ENCODE measurements around the gene BNIPL.
A peak's percentile ranks its signal among the peaks of the same experiment; 100 is the strongest.

Gene BNIPL, protein sequence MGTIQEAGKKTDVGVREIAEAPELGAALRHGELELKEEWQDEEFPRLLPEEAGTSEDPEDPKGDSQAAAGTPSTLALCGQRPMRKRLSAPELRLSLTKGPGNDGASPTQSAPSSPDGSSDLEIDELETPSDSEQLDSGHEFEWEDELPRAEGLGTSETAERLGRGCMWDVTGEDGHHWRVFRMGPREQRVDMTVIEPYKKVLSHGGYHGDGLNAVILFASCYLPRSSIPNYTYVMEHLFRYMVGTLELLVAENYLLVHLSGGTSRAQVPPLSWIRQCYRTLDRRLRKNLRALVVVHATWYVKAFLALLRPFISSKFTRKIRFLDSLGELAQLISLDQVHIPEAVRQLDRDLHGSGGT

GRCh38 chr1:151036356-151036755 is at the start of gene BNIPL:
TSS of gene BNIPL (plus strand) at chr1:151036586. CDS start at chr1:151036726, 140 bp downstream.
- peak within 1 kb of the TSS in 18 of 21 experiments; percentile 27 to 86 (median 64) for H3K27ac ChIP-seq

DNA sequence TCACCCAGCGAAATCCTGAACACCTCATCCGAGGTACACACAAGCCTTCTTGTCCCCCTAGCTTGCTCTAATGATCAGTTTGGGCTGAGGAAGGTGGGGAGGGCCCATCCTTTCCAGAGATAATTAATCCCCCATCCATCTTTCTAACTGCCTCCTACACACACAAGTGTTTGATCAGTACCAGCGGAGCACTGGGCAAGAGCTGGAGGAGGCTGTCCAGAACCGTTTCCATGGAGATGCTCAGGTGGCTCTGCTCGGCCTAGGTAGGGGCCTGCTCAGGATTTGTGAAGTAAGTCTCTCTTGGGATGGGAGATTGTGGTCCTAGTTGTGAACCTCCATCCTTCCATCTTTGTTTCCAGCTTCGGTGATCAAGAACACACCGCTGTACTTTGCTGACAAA is 48.5 kb upstream of the BNIPL start:
- no peak overlapping the region for H3K27ac ChIP-seq

More at GRCh38 chr1:151036356-151036755, at the start of gene BNIPL:
- peak within 1 kb of the TSS in 5 of 7 experiments; percentile 15 to 35 (median 21) for H3K4me3 ChIP-seq

GRCh38 chr1:150992626-150993025 is 43.8 kb upstream of the BNIPL start:
- Histone ChIP-seq H3K27ac (no peak overlapping the region), H3K4me3 (no peak overlapping the region)

More for the DNA sequence above, 48.5 kb upstream of the BNIPL start:
- no peak overlapping the region for H3K4me3 ChIP-seq

- Histone ChIP-seq H3K27ac (peak overlapping the region in 1 of 21 experiments; percentile 4), H3K4me3 (no peak overlapping the region)
These were observed 42.1 kb upstream of the BNIPL start for GRCh38 chr1:150994248-150994647.

DNA sequence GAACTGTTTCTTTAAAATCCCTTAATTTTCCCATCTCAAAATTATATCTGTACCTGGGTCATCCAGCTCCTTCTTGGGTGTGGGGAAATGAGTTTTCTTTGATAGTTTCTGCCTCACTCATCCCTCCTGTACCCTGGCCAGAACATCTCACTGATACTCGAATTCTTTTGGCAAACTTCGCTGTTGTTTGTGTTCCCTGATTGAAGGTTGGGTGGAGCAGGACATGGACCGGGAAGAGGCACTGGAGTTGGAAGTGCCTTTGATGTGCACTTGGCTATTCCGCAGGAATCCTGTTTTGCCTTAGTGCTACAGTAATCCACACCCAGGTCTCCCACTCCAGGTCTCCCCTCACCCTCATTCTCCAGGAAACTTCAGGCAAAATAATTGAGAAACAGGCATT is 40.9 kb upstream of the BNIPL start:
- no peak overlapping the region for H3K4me3 ChIP-seq
- peak overlapping the region in 8 of 21 experiments; percentile 0 to 53 (median 34) for H3K27ac ChIP-seq

DNA sequence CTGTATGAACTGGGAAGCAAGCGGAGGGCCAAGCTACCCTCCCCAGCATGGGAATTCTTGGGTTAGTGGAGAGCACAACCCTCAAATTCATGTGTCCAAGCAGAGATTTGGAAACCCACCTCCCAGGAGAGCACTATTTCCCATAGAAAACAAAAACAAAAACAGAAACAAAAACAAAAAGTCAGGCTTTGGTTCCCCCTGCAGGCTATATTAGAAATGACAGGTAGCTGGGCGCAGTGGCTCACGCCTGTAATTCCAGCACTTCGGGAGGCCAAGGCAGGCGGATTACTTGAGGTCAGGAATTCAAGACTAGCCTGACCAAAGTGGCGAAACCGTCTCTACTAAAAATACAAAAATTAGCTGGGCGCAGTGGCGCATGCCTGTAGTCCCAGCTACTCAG is 40.5 kb upstream of the BNIPL start:
- Histone ChIP-seq H3K4me3 (no peak overlapping the region), H3K27ac (peak overlapping the region in 7 of 21 experiments; percentile 0 to 53 (median 29))

- Histone ChIP-seq H3K4me3 (no peak overlapping the region), H3K27ac (no peak overlapping the region)
These were observed 39.1 kb upstream of the BNIPL start for GRCh38 chr1:150997126-150997872.

- H3K27ac ChIP-seq = no peak overlapping the region
- no peak overlapping the region for H3K4me3 ChIP-seq
These were observed 38.4 kb upstream of the BNIPL start for GRCh38 chr1:150997949-150998348.

DNA sequence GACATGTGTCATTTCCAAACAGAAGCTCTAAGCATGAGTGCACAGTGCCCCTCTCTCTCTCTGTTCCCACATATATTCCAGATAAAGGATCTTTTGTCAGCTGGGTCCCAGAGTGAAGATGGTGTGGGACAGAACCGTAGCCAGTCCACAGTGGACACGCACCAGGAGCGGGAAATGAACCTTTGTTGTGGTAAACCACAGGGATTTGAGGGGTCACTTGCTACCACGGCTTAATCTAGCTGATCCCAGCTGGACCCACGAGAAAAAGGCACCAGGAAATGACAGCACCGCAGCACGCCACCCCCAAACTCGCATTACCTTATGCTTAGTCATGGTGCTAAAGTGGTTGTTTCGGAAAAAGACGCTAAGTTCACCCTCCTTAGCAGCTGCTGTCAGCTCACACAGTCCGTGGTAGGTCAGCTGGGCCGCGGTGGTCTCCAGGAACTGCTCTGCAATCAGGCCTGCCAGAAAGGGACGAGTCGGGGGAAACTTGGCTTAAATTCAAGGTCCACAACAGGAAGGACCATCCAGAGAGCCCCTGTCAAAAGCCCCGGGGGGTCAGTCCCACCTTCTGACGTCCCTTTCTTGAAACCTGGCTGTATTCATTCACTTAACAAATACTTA is 37.2 kb upstream of the BNIPL start:
- Histone ChIP-seq H3K27ac (peak overlapping the region in 1 of 21 experiments; percentile 13), H3K4me3 (no peak overlapping the region)

- Histone ChIP-seq H3K4me3 (no peak overlapping the region), H3K27ac (no peak overlapping the region)
These were observed 36.5 kb upstream of the BNIPL start for GRCh38 chr1:150999926-151000325.

GRCh38 chr1:151000408-151000807 is 36.0 kb upstream of the BNIPL start:
- Histone ChIP-seq H3K4me3 (no peak overlapping the region), H3K27ac (no peak overlapping the region)

GRCh38 chr1:151001602-151002001 is 34.8 kb upstream of the BNIPL start:
- H3K4me3 ChIP-seq = no peak overlapping the region
- H3K27ac ChIP-seq = peak overlapping the region in 2 of 21 experiments; percentile 1 to 51

DNA sequence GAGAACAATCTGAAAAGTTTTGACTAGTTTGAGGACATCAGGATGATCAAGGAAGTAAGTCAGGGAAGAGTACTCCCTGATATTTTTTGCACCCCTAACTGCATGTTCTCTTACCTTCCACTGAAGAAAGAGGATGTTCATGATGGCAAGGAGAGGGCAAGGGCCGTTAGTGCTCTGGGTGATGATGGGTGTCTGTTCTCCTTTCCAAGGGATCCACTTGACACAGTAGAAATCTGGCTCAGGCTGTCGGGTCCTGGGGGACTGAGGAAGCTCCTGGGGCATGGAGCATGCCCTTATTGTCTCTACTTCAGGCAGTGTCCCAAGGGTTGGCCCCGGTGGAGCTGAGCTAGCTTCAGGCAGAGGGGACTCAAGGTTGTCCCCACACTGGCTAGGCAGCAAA is 34.3 kb upstream of the BNIPL start:
- no peak overlapping the region for H3K4me3 ChIP-seq
- H3K27ac ChIP-seq = peak overlapping the region in 10 of 21 experiments; percentile 1 to 62 (median 32)

DNA sequence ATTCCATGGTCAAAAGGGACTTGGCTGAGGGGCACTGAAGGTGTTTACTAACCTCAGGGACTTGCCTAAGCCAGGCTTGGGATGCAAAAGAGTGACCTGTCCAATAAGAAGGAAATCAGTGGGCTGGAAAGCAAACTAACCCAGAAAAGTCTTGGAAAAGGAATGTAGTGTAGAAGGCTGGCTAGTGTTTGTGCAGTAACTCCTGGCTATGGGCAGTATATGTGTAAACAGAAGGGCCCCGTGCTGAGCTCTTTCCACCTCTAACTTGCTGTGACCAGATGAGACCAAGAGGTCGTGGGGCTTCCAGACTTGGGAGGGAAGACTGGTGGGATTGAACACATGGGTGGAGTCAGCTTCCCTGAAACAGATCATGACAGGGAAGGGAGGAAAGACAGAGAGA is 33.8 kb upstream of the BNIPL start:
- Histone ChIP-seq H3K4me3 (no peak overlapping the region), H3K27ac (peak overlapping the region in 10 of 21 experiments; percentile 1 to 62 (median 42))

DNA sequence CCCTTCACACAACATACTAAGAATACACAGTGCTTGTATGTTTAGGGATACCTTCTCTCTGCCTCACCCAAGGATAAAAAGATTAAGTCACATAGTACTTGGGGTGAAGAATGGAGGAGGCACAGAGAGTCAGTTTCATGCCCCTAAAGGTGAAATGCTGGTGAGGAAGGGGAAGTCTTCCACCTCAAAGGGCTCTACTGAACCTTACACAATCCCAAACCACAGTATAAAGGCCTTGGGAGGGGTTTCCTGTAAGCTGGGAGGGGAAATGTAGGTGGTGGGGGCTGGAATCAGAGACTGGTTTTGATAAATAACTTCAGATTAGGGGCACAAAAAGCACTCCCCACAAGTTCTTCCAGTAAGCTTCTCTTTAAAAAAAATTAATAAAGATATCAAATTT is 33.2 kb upstream of the BNIPL start:
- Histone ChIP-seq H3K4me3 (no peak overlapping the region), H3K27ac (peak overlapping the region in 11 of 21 experiments; percentile 1 to 61 (median 37))

- peak overlapping the region; percentile 66 to 96 (median 90) for H3K27ac ChIP-seq
- H3K4me3 ChIP-seq = peak overlapping the region; percentile 40 to 57 (median 45)
These were observed 30.6 kb upstream of the BNIPL start for GRCh38 chr1:151005729-151006319.

DNA sequence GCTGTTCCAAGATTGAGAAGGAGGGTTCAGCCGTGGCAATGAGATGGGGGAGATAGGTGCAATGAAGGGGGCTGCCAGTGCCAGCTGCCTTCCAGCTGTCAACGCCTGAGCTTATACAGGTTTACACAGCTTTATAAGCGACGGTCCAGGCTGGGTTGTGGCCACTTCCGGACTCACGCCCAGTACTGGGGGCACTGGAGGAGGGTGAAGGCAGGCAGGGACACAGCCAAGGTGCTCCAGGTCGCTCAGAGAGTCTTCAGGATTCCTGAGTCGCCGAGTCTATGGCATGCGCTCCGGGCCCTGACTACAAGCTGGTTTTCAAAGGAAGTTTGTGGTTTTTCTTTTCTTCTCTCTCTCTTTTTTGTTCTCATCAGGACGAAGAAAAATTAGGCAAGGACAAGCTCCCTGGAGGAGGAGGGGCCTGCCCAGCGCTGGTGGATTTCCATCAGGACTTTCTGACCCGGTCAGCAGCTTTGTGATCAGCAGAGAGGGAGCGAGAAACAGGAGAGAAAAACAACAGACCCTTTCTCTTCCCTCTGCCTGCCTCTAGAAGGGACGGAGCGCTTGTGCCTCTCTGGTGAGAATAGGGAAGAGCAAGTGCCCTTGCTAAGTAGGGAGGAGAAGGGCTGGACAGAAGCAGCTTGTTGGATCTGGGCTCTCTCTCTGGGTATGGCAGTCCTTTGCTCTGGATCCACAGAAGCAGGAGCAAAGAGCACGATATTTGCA is 29.9 kb upstream of the BNIPL start, which contains the start of gene MINDY1:
MINDY1 (minus strand) TSS at position 576 of the 726 bp plus-strand sequence. CDS start 4,285 bp downstream, outside the sequence.
- peak within 1 kb of the TSS; percentile 66 to 96 (median 90) for H3K27ac ChIP-seq
- H3K4me3 ChIP-seq = peak within 1 kb of the TSS; percentile 40 to 57 (median 45)

GRCh38 chr1:151007853-151008243 is 28.5 kb upstream of the BNIPL start:
- peak overlapping the region; percentile 62 to 82 (median 65) for H3K4me3 ChIP-seq
- peak overlapping the region in 19 of 21 experiments; percentile 74 to 96 (median 90) for H3K27ac ChIP-seq
